Measurements from ENCODE around the gene MAMSTR.

DNA sequence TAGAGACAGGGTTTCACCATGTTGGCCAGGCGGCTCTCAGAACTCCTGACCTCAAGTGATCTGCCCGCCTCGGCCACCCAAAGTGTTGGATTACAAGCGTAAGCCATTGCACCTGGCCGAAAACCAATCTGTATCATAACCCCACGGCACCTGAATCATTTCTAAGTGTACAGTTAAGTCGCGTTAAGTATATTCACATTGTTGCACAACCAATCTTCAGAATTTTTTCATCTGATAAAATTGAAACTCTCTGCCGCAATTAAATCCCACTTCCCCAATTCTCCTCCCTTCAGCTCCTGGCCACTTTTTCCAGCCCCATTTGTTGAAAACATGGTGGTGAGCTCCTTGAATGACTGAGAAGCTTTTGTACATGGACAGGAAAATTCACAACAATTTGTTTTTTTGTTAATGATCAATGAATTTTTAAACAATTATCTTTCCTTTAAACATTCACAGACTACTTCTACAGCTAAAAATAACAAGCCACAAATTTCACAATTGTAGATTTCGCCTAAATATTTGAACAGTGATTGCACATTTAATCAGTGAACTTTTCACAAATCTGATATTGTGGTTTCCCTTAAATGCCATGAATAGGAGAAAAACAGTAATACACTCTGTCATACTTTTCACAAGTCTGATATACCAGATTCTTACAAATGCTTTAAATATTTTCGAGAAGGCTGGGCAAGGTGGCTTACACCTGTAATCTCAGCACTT, 49.6 kb upstream of the MAMSTR start:
- TF ChIP-seq, protein P1, sequence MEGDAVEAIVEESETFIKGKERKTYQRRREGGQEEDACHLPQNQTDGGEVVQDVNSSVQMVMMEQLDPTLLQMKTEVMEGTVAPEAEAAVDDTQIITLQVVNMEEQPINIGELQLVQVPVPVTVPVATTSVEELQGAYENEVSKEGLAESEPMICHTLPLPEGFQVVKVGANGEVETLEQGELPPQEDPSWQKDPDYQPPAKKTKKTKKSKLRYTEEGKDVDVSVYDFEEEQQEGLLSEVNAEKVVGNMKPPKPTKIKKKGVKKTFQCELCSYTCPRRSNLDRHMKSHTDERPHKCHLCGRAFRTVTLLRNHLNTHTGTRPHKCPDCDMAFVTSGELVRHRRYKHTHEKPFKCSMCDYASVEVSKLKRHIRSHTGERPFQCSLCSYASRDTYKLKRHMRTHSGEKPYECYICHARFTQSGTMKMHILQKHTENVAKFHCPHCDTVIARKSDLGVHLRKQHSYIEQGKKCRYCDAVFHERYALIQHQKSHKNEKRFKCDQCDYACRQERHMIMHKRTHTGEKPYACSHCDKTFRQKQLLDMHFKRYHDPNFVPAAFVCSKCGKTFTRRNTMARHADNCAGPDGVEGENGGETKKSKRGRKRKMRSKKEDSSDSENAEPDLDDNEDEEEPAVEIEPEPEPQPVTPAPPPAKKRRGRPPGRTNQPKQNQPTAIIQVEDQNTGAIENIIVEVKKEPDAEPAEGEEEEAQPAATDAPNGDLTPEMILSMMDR (IDR thresholded peaks at IDR 0.05; ENCODE audit: insufficient read depth, low read depth, low read length) = no peak
- TF ChIP-seq EZH2 (IDR thresholded peaks at IDR 0.05; ENCODE audit: insufficient read depth, low read length) = no peak
